ENCODE results near the gene DISC1.

- no peak for TF ChIP-seq CTCF (IDR thresholded peaks at IDR 0.05)
- no peak for TF ChIP-seq POLR2A (IDR thresholded peaks at IDR 0.05)
Measured at GRCh38 chr1:231896806-231897205, 270.2 kb downstream of the DISC1 start.
